Osteoblast (primary cell): Measurements from ENCODE around the gene GSTP1. TPM values are rescaled to one million over a fixed set of nuclear protein-coding genes. Genes with fewer than 3 reads are reported as not detected.
"Not testable (repeated sequence)": the region's sequence is repeated elsewhere in the genome, so short reads cannot be mapped to it uniquely, and the experiment has no call there.

Experiments
- DNase-seq: peaks from one replicate; pipeline ENCODE4 v3.0.0; 2011; ENCODE audit warnings: low spot score, mixed read lengths; ENCODE audit not compliant: insufficient read length; ENCODE audit errors: missing footprints
- H2AFZ ChIP-seq: 2 replicates; pipeline ENCODE4 v1.6.0; 2011; ENCODE audit warnings: mild to moderate bottlenecking, low read length
- H3K27ac ChIP-seq: 2 replicates; pipeline ENCODE4 v1.5.1; 2011; ENCODE audit warnings: mild to moderate bottlenecking, low read depth, low read length, moderate library complexity
- H3K27me3 ChIP-seq: 2 replicates; pipeline ENCODE4 v1.6.0; 2012; ENCODE audit warnings: mild to moderate bottlenecking, control low read depth, inconsistent platforms, low read length, moderate library complexity; ENCODE audit not compliant: insufficient read depth
- H3K36me3 ChIP-seq: 2 replicates; pipeline ENCODE4 v1.5.1; 2011; ENCODE audit warnings: mild to moderate bottlenecking, low read length, control low read depth, moderate library complexity; ENCODE audit not compliant: insufficient read depth
- H3K4me1 ChIP-seq: 2 replicates; pipeline ENCODE4 v1.5.1; 2011; ENCODE audit warnings: mild to moderate bottlenecking, low read length, control low read depth, moderate library complexity; ENCODE audit not compliant: insufficient read depth
- H3K4me2 ChIP-seq: 2 replicates; pipeline ENCODE4 v1.6.0; 2011; ENCODE audit warnings: mild to moderate bottlenecking, low read length; ENCODE audit not compliant: insufficient read depth
- H3K4me3 ChIP-seq: fragments of 200-600 bp; sonication (generic); 3 replicates; pipeline ENCODE4 v1.5.1; 2012; ENCODE audit warnings: mild to moderate bottlenecking, low read length, inconsistent platforms; ENCODE audit not compliant: insufficient read depth
- H3K79me2 ChIP-seq: 2 replicates; pipeline ENCODE4 v1.6.0; 2012; ENCODE audit warnings: mild to moderate bottlenecking, low read length, control low read depth, inconsistent platforms; ENCODE audit not compliant: insufficient read depth
- H3K9me3 ChIP-seq: 2 replicates; pipeline ENCODE4 v1.5.1; 2011; ENCODE audit warnings: low read depth, low read length, control low read depth
- H4K20me1 ChIP-seq: 2 replicates; pipeline ENCODE4 v1.6.0; 2012; ENCODE audit warnings: mild to moderate bottlenecking, low read length, control low read depth; ENCODE audit not compliant: insufficient read depth
- total RNA-seq: library from RNA; depleted of rRNA; stranded (reverse); fragments of >200 nt; gene quantifications from 2 replicates; pipeline ENCODE4 v1.2.3, GENCODE V29; 2012
- TF ChIP-seq, protein P1 (sequence below): IDR thresholded peaks from 2 replicates; pipeline ENCODE4 v1.5.1; 2011; ENCODE audit warnings: mild to moderate bottlenecking, low read depth, low read length, moderate library complexity; ENCODE audit errors: extremely low read depth

The GSTP1 gene
- total RNA-seq, 1 donor: 465 TPM

DNA sequence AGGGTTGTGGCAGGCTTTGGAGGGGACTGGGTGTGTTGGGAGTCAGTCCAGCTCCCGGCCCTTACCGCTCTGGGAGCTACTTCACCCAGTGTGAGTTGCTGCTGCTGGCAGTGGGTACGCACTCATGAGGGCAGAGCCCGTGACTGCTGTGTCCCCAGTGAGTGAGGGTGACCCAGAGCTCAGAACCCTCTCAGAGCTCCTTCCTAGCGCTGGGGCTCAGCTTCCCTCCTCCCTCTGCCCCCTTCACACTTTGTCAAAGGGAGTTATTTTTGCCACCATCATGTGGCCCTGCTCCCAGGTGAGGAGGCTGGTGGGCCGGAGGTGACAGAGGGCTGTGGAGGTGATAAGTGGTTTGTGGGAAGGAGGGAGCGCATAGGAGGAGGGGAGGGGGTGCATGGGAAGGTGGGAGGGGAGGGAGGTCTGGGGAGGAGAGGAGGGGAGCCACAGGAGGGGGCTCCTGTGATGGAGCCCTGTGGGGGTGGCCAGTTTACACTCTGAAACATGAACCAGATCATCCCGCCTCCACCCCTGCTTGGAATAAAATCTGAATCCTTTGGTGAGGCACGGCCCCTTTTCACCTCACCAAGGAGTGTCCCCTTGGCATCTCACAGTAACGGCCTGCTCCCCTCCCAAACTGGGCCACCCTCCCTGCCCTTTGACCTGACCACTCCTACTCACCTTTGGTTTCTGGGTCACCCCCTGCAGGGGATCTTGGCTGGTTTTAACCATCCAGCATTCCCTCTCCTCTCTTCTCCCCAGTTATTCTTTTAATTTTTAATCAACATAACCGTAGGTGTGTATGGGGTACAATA lies 33.0 kb downstream of the GSTP1 start:
- peaks cover 7% of the 10 kb centered on the region for H3K4me1 ChIP-seq
- no peaks in the 10 kb centered on the region for H4K20me1 ChIP-seq
- H3K79me2 ChIP-seq: no peaks in the 10 kb centered on the region
- H3K36me3 ChIP-seq: no peaks in the 10 kb centered on the region
- no peaks in the 10 kb centered on the region for H3K9me3 ChIP-seq
- no peak overlapping the region for H3K4me2 ChIP-seq
- peak; percentile 41 for DNase-seq
- TF ChIP-seq, protein P1, sequence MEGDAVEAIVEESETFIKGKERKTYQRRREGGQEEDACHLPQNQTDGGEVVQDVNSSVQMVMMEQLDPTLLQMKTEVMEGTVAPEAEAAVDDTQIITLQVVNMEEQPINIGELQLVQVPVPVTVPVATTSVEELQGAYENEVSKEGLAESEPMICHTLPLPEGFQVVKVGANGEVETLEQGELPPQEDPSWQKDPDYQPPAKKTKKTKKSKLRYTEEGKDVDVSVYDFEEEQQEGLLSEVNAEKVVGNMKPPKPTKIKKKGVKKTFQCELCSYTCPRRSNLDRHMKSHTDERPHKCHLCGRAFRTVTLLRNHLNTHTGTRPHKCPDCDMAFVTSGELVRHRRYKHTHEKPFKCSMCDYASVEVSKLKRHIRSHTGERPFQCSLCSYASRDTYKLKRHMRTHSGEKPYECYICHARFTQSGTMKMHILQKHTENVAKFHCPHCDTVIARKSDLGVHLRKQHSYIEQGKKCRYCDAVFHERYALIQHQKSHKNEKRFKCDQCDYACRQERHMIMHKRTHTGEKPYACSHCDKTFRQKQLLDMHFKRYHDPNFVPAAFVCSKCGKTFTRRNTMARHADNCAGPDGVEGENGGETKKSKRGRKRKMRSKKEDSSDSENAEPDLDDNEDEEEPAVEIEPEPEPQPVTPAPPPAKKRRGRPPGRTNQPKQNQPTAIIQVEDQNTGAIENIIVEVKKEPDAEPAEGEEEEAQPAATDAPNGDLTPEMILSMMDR: no peak
- no peak overlapping the region for H2AFZ ChIP-seq
- peaks cover 29% of the 10 kb centered on the region for H3K27me3 ChIP-seq
- no peak overlapping the region for H3K4me3 ChIP-seq
- H3K27ac ChIP-seq: no peak overlapping the region

DNA sequence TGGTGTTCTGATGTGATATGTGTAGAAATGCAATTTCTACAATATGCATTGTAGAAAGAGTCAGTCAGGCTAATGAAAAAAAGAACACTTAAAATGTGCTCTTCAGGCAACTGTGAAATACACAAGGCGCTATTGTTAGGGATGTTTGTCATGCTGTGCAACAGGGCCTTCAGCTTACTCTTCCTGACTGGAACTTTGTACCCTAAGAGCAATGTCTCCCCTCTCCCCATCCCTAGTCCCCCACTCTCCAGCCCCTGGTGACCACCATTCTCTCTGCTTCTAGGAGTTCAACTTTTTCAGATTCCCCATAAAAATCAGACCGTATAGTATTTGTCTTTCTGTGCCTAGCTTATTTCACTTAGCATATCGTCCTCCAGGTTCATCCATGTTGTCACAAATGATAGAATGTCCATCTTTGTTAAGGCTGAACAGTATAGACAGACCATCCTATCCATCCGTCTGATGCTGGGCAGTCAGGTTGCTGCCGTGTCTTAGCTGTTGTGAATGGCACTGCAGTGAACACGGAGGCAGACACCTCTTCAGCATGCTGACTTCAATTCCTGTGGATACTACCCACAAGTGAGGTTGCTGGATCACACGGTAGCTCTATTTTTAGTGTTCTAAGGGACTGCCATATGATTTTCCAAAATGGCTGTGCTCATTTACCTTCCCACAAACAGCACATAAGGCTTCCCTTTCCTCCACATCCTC lies 33.8 kb downstream of the GSTP1 start:
- peak; percentile 62 for DNase-seq
- H2AFZ ChIP-seq: no peak overlapping the region
- H3K4me2 ChIP-seq: no peak overlapping the region
- no peaks in the 10 kb centered on the region for H3K79me2 ChIP-seq
- H3K4me1 ChIP-seq: peaks cover 7% of the 10 kb centered on the region
- peaks cover 29% of the 10 kb centered on the region for H3K27me3 ChIP-seq
- TF ChIP-seq, protein P1: no peak
- no peak overlapping the region for H3K4me3 ChIP-seq
- H3K9me3 ChIP-seq: no peaks in the 10 kb centered on the region
- H4K20me1 ChIP-seq: no peaks in the 10 kb centered on the region
- no peak overlapping the region for H3K27ac ChIP-seq
- no peaks in the 10 kb centered on the region for H3K36me3 ChIP-seq

DNA sequence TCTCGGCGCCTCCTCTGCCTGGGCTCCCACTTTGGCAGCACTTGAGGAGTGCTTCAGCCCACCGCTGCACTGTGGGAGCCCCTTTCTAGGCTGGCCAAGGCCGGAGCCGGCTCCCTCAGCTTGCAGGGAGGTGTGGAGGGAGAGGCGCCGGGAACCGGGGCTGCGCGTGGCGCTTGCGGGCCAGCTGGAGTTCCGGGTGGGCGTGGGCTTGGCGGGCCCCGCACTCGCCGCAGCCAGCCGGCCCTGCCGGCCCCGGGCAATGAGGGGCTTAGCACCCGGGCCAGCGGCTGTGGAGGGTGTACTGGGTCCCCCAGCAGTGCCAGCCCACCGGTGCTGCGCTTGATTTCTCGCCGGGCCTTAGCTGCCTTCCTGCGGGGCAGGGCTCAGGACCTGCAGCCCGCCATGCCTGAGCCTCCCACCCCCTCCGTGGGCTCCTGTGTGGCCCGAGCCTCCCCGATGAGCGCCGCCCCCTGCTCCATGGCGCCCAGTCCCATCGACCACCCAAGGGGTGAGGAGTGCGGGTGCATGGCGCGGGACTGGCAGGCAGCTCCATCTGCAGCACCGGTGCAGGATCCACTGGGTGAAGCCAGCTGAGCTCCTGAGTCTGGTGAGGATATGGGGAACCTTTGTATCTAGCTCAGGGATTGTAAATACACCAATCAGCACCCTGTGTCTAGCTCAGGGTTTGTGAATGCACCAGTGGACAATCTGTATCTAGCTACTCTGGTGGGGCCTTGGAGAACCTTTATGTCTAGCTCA lies 35.5 kb downstream of the GSTP1 start:
- H3K4me3 ChIP-seq, H2AFZ ChIP-seq, DNase-seq, H3K36me3 ChIP-seq, H3K4me1 ChIP-seq, H3K79me2 ChIP-seq, H3K27ac ChIP-seq, H3K9me3 ChIP-seq, H4K20me1 ChIP-seq, H3K4me2 ChIP-seq: not testable (repeated sequence)
- peaks cover 29% of the 10 kb centered on the region for H3K27me3 ChIP-seq

DNA sequence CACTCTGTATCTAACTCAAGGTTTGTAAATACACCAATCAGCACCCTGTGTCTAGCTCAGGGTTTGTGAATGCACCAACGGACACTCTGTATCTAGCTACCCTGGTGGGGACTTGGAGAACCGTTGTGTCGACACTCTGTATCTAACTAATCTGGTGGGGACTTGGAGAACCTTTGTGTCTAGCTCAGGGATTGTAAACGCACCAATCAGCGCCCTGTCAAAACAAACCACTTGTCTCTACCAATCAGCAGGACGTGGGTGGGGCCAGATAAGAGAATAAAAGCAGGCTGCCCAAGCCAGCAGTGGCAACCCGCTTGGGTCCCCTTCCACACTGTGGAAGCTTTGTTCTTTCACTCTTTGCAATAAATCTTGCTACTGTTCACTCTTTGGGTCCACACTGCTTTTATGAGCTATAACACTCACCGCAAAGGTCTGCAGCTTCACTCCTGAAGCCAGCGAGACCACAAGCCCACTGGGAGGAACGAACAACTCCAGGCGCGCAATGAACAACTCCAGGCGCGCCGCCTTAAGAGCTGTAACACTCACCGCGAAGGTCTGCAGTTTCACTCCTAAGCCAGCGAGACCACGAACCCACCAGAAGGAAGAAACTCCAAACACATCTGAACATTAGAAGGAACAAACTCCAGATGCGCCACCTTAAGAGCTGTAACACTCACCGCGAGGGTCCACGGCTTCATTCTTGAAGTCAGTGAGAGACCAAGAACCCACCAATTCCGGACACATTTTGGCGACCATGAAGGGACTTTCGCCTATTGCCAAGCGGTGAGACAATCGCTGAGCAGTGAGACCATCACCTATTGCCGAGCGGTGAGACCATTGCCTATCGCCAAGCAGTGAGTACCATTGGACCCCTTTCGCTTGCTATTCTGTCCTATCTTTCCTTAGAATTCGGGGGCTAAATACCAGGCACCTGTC lies 36.3 kb downstream of the GSTP1 start:
- not testable (repeated sequence) for H3K36me3 ChIP-seq, H3K27ac ChIP-seq, H3K4me1 ChIP-seq, H3K79me2 ChIP-seq, H2AFZ ChIP-seq, DNase-seq, H3K4me2 ChIP-seq, H3K4me3 ChIP-seq, H3K9me3 ChIP-seq, H4K20me1 ChIP-seq
- peaks cover 29% of the 10 kb centered on the region for H3K27me3 ChIP-seq

DNA sequence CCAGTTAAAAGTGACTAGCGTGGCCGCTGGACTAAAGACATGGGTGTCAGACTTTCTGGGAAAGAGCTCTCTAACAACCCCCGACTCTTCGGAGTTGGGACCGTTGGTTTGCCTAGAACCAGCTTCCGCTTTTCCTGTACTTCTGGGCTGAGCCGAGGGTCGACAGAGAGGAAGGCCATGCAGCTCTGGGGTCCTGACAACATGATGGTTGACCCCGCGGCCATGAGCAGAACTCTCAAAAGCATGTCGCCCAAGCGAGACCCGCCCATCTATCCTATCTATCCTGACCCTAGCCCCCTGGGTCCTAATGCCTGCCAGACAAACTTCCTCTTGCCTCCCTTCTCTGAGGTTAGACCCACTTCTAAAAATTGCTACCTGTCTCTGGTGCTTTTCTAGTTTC lies 37.0 kb downstream of the GSTP1 start:
- H3K4me3 ChIP-seq, H3K27ac ChIP-seq, H3K4me2 ChIP-seq, H3K79me2 ChIP-seq, H4K20me1 ChIP-seq, DNase-seq, H2AFZ ChIP-seq, H3K4me1 ChIP-seq, H3K36me3 ChIP-seq, H3K9me3 ChIP-seq: not testable (repeated sequence)
- H3K27me3 ChIP-seq: peaks cover 23% of the 10 kb centered on the region

DNA sequence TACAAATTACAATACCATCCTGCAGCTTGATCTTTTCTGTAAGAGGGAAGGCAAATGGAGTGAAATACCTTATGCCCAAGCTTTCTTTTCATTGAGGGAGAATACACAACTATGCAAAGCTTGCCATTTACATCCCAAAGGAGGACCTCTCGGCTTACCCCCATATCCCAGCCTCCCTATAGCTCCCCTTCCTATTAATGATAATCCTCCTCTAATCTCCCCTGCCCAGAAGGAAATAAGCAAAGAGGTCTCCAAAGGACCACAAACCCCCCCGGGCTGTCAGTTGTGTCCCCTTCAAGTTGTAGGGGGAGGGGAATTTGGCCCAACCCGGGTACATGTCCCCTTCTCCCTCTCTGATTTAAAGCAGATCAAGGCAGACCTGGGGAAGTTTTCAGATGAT lies 38.3 kb downstream of the GSTP1 start:
- DNase-seq, H3K79me2 ChIP-seq, H3K36me3 ChIP-seq, H3K27ac ChIP-seq, H3K4me3 ChIP-seq, H3K9me3 ChIP-seq, H2AFZ ChIP-seq, H3K4me2 ChIP-seq, H3K4me1 ChIP-seq, H4K20me1 ChIP-seq: not testable (repeated sequence)
- peaks cover 14% of the 10 kb centered on the region for H3K27me3 ChIP-seq
